ENCODE results near the gene KCNJ8. TPM values are rescaled to one million over a fixed set of nuclear protein-coding genes. Genes with fewer than 3 reads are reported as not detected.

The KCNJ8 gene
- total and polyA plus RNA-seq, 4 donors, result 10.9 to 44.2 (median 27.2) TPM

GRCh38 chr12:21813751-21814150 is 39.2 kb upstream of the KCNJ8 start:
- no peak overlapping the region for H3K4me3 ChIP-seq (ENCODE audit: low read depth in 1 of 3, low read length in 3 of 3)
- TF ChIP-seq ATF3 (IDR thresholded peaks at IDR 0.05), result no peak
- no peak for TF ChIP-seq REST (IDR thresholded peaks at IDR 0.05)
- no peak for TF ChIP-seq RAD21 (IDR thresholded peaks at IDR 0.05)
- no peak for TF ChIP-seq FOXA2 (IDR thresholded peaks at IDR 0.05)
- TF ChIP-seq, protein P1, sequence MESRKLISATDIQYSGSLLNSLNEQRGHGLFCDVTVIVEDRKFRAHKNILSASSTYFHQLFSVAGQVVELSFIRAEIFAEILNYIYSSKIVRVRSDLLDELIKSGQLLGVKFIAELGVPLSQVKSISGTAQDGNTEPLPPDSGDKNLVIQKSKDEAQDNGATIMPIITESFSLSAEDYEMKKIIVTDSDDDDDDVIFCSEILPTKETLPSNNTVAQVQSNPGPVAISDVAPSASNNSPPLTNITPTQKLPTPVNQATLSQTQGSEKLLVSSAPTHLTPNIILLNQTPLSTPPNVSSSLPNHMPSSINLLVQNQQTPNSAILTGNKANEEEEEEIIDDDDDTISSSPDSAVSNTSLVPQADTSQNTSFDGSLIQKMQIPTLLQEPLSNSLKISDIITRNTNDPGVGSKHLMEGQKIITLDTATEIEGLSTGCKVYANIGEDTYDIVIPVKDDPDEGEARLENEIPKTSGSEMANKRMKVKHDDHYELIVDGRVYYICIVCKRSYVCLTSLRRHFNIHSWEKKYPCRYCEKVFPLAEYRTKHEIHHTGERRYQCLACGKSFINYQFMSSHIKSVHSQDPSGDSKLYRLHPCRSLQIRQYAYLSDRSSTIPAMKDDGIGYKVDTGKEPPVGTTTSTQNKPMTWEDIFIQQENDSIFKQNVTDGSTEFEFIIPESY (IDR thresholded peaks at IDR 0.05), result no peak
- TF ChIP-seq EGR1 (IDR thresholded peaks at IDR 0.05; ENCODE audit: low read depth in 2 of 2), result no peak
- no peak for TF ChIP-seq RXRA (IDR thresholded peaks at IDR 0.05)
- no peak for TF ChIP-seq GABPA (IDR thresholded peaks at IDR 0.05 in 1 of 2, conservative IDR thresholded peaks at IDR 0.05 in 1 of 2)
- TF ChIP-seq FOXA1 (IDR thresholded peaks at IDR 0.05), result no peak
- TF ChIP-seq TAF1 (conservative IDR thresholded peaks at IDR 0.05), result no peak
- no peak for TF ChIP-seq NR2F2 (IDR thresholded peaks at IDR 0.05)
- TF ChIP-seq, protein P2, sequence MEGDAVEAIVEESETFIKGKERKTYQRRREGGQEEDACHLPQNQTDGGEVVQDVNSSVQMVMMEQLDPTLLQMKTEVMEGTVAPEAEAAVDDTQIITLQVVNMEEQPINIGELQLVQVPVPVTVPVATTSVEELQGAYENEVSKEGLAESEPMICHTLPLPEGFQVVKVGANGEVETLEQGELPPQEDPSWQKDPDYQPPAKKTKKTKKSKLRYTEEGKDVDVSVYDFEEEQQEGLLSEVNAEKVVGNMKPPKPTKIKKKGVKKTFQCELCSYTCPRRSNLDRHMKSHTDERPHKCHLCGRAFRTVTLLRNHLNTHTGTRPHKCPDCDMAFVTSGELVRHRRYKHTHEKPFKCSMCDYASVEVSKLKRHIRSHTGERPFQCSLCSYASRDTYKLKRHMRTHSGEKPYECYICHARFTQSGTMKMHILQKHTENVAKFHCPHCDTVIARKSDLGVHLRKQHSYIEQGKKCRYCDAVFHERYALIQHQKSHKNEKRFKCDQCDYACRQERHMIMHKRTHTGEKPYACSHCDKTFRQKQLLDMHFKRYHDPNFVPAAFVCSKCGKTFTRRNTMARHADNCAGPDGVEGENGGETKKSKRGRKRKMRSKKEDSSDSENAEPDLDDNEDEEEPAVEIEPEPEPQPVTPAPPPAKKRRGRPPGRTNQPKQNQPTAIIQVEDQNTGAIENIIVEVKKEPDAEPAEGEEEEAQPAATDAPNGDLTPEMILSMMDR (IDR thresholded peaks at IDR 0.05; ENCODE audit: low read depth, low read length, missing input control), result no peak
- no peak for TF ChIP-seq HNF4A (conservative IDR thresholded peaks at IDR 0.05)
- no peak for TF ChIP-seq MAX (IDR thresholded peaks at IDR 0.05)

GRCh38 chr12:21813125-21813524 is 38.6 kb upstream of the KCNJ8 start:
- no peak overlapping the region for H3K27ac ChIP-seq (ENCODE audit: low read depth in 1 of 2, low read length in 2 of 2)
- no peak for DNase-seq (ENCODE audit: low spot score)
- H3K36me3 ChIP-seq (ENCODE audit: control insufficient read depth in 4 of 4, insufficient read depth in 3 of 4, low read depth in 1 of 4, low read length in 3 of 4), result peaks cover 0 to 15% (median 3%) of the 10 kb centered on the region in 4 donors
- no peaks in the 10 kb centered on the region for H3K9me3 ChIP-seq (ENCODE audit: control insufficient read depth in 4 of 4, low read length in 3 of 4)
- no peaks in the 10 kb centered on the region for H3K27me3 ChIP-seq (ENCODE audit: control insufficient read depth in 4 of 4, insufficient read depth in 4 of 4, low read length in 3 of 4)
- no peak overlapping the region for H3K9ac ChIP-seq (ENCODE audit: low read depth in 1 of 2, low read length in 2 of 2)
- H3K4me1 ChIP-seq (ENCODE audit: control insufficient read depth in 4 of 4, insufficient read depth in 4 of 4, low read length in 3 of 4), result peaks cover 1 to 46% (median 28%) of the 10 kb centered on the region in 4 donors
- H3K4me3 ChIP-seq (ENCODE audit: low read depth in 1 of 3, low read length in 3 of 3), result no peak overlapping the region
- TF ChIP-seq TAF1 (conservative IDR thresholded peaks at IDR 0.05) (no peak), RXRA (IDR thresholded peaks at IDR 0.05) (no peak), FOXA2 (IDR thresholded peaks at IDR 0.05) (no peak), MAX (IDR thresholded peaks at IDR 0.05) (no peak), HNF4G (IDR thresholded peaks at IDR 0.05) (no peak), JUND (IDR thresholded peaks at IDR 0.05) (no peak), SP1 (IDR thresholded peaks at IDR 0.05) (no peak)
- TF ChIP-seq, protein P1 (IDR thresholded peaks at IDR 0.05), result no peak
- TF ChIP-seq, protein P2 (IDR thresholded peaks at IDR 0.05; ENCODE audit: low read depth, low read length, missing input control), result no peak

More at GRCh38 chr12:21813751-21814150, 39.2 kb upstream of the KCNJ8 start:
- Histone ChIP-seq H3K36me3 (ENCODE audit: control insufficient read depth in 4 of 4, insufficient read depth in 3 of 4, low read depth in 1 of 4, low read length in 3 of 4) (peaks cover 0 to 15% (median 3%) of the 10 kb centered on the region in 4 donors), H3K9me3 (ENCODE audit: control insufficient read depth in 4 of 4, low read length in 3 of 4) (no peaks in the 10 kb centered on the region), H3K27ac (ENCODE audit: low read depth in 1 of 2, low read length in 2 of 2) (peak overlapping the region; percentile 51 to 61), H3K9ac (ENCODE audit: low read depth in 1 of 2, low read length in 2 of 2) (peak overlapping the region in 1 of 2 donors; percentile 18), H3K4me1 (ENCODE audit: control insufficient read depth in 4 of 4, insufficient read depth in 4 of 4, low read length in 3 of 4) (peaks cover 1 to 49% (median 31%) of the 10 kb centered on the region in 4 donors), H3K27me3 (ENCODE audit: control insufficient read depth in 4 of 4, insufficient read depth in 4 of 4, low read length in 3 of 4) (no peaks in the 10 kb centered on the region)
- DNase-seq (ENCODE audit: low spot score), result no peak
- 61% methylated on average over 3 of the region's 3 CpGs for WGBS
